HepG2 (cell line): Measurements from ENCODE around the gene RTF1. TPM values are rescaled to one million over a fixed set of nuclear protein-coding genes. Genes with fewer than 3 reads are reported as not detected.
A peak's percentile ranks its signal among the peaks of the same experiment; 100 is the strongest.

ENCODE experiments used
- ATM ChIP-seq: fragments of 450-650 bp; IDR thresholded peaks from 2 replicates; pipeline ENCODE4 v1.7.1; 2017; ENCODE audit warnings: mild to moderate bottlenecking, borderline replicate concordance
- BCL3 ChIP-seq: sonication (generic); formaldehyde crosslinking; IDR thresholded peaks from 2 replicates; pipeline ENCODE4 v1.5.1; 2020; ENCODE audit warnings: mild to moderate bottlenecking, missing genetic modification reagents, moderate library complexity
- CBFB ChIP-seq: sonication (generic); formaldehyde crosslinking; IDR thresholded peaks from 2 replicates; pipeline ENCODE4 v1.4.0; 2020; ENCODE audit warnings: missing genetic modification reagents
- CREB3 ChIP-seq: sonication (generic); formaldehyde crosslinking; IDR thresholded peaks from 2 replicates; pipeline ENCODE4 v1.5.0; 2020; ENCODE audit warnings: missing genetic modification reagents
- CREM ChIP-seq, 2 experiments: sonication (generic) in 1 of 2; formaldehyde crosslinking in 1 of 2; IDR thresholded peaks; 2 replicates each; pipeline versions ENCODE4 v1.4.0 to v1.6.1; 2016 to 2020; ENCODE audit warnings: antibody characterized with exemption in 1 of 2, mild to moderate bottlenecking in 1 of 2, missing genetic modification reagents in 1 of 2
- ERF ChIP-seq: IDR thresholded peaks from 2 replicates; pipeline ENCODE4 v1.6.1; 2018; ENCODE audit warnings: missing biosample characterization, missing genetic modification reagents
- GZF1 ChIP-seq: sonication (generic); formaldehyde crosslinking; IDR thresholded peaks from 2 replicates; pipeline ENCODE4 v1.5.1; 2020; ENCODE audit warnings: mild to moderate bottlenecking, missing genetic modification reagents
- NCOA1 ChIP-seq: sonication (generic); formaldehyde crosslinking; IDR thresholded peaks from 2 replicates; pipeline ENCODE4 v1.9.0; 2021; ENCODE audit warnings: missing genetic modification reagents
- NCOR1 ChIP-seq: fragments of 200-600 bp; sonication (generic); IDR thresholded peaks from 2 replicates; pipeline ENCODE4 v1.7.0; 2017; ENCODE audit warnings: antibody characterized with exemption, low read length, borderline replicate concordance
- PAF1 ChIP-seq: IDR thresholded peaks from 2 replicates; pipeline ENCODE4 v1.6.1; 2016; ENCODE audit warnings: missing genetic modification reagents, missing compliant biosample characterization
- SKI ChIP-seq: fragments of 450-650 bp; IDR thresholded peaks from one replicate; pipeline ENCODE4 v1.6.1; 2018; ENCODE audit warnings: mild to moderate bottlenecking; ENCODE audit not compliant: partially characterized antibody
- SNAPC5 ChIP-seq: sonication (generic); formaldehyde crosslinking; IDR thresholded peaks from 2 replicates; pipeline ENCODE4 v1.8.1; 2023; ENCODE audit warnings: mild to moderate bottlenecking, missing genetic modification reagents, borderline replicate concordance
- TEAD3 ChIP-seq: optimal IDR thresholded peaks from 2 replicates; pipeline ENCODE3; 2016; ENCODE audit warnings: borderline replicate concordance
- TFE3 ChIP-seq: IDR thresholded peaks from 2 replicates; pipeline ENCODE4 v1.6.1; 2016
- ZBTB20 ChIP-seq: sonication (generic); formaldehyde crosslinking; IDR thresholded peaks from 2 replicates; pipeline ENCODE4 v1.8.1; 2023; ENCODE audit warnings: missing genetic modification reagents, low read depth, mild to moderate bottlenecking, borderline replicate concordance
- ZBTB38 ChIP-seq: sonication (generic); formaldehyde crosslinking; IDR thresholded peaks from 2 replicates; pipeline ENCODE4 v1.5.1; 2020; ENCODE audit warnings: mild to moderate bottlenecking, missing genetic modification reagents
- ZFX ChIP-seq: sonication (generic); formaldehyde crosslinking; IDR thresholded peaks from 2 replicates; pipeline ENCODE4 v1.4.0; 2020; ENCODE audit warnings: mild to moderate bottlenecking, low read depth, missing genetic modification reagents, moderate library complexity
- ZFY ChIP-seq: sonication (generic); formaldehyde crosslinking; IDR thresholded peaks from 2 replicates; pipeline ENCODE4 v1.4.0; 2020; ENCODE audit warnings: missing genetic modification reagents
- ZNF280B ChIP-seq: sonication (generic); formaldehyde crosslinking; IDR thresholded peaks from 2 replicates; pipeline ENCODE4 v1.5.0; 2020; ENCODE audit warnings: missing genetic modification reagents, mild to moderate bottlenecking, borderline replicate concordance
- ZNF281 ChIP-seq: sonication (generic); formaldehyde crosslinking; IDR thresholded peaks from 2 replicates; pipeline ENCODE4 v1.4.0; 2020; ENCODE audit warnings: missing genetic modification reagents, borderline replicate concordance
- ZNF430 ChIP-seq: sonication (generic); formaldehyde crosslinking; IDR thresholded peaks from 2 replicates; pipeline ENCODE4 v1.9.0; 2021; ENCODE audit warnings: mild to moderate bottlenecking, missing genetic modification reagents
- ZNF441 ChIP-seq: sonication (generic); formaldehyde crosslinking; IDR thresholded peaks from 2 replicates; pipeline ENCODE4 v1.7.0; 2021; ENCODE audit warnings: missing genetic modification reagents, borderline replicate concordance
- polyA plus RNA-seq, 8 experiments: library from polyadenylated mRNA; depleted of rRNA in 3 of 8; stranded (reverse) in 7 of 8; unstranded in 1 of 8; fragments of >200 nt; fragmentation: Illumina TruSeq in 4 of 8; extraction: Trizol in 4 of 8; gene quantifications; 2 replicates each; pipeline versions ENCODE4 v1.2.1 to v1.2.3, GENCODE V29; 2011 to 2016; ENCODE audit warnings: low read depth in 4 of 8, missing spikeins in 1 of 8, mixed read lengths in 1 of 8; ENCODE audit not compliant: insufficient read depth in 1 of 8
- total RNA-seq, 5 experiments: library from RNA; depleted of rRNA; stranded (reverse); fragments of >200 nt; fragmentation: Illumina TruSeq; extraction: Trizol; gene quantifications; 2 replicates each; pipeline ENCODE4 v1.2.3, GENCODE V29; 2016; ENCODE audit warnings: low read depth in 1 of 5

The RTF1 gene
- total and polyA plus RNA-seq, 2 of the 13 experiments (the other 11 are each of a cell fraction or from before 2014, with no cell fraction given), result 13.9 to 17.9 TPM

GRCh38 chr15:41517895-41518449 lies 101.1 kb downstream of the RTF1 start (continued):
- TF ChIP-seq ZNF281 (CRISPR knock-in tag) (peak; percentile 91), GZF1 (CRISPR knock-in tag) (no peak), ERF (no peak), ATM (no peak), TEAD3 (CRISPR knock-in tag) (peak; percentile 82), CREM (IDR thresholded peaks at IDR 0.05) (peak; percentile 50; the same call in 1 of the 2 replicates), CREM (CRISPR knock-in tag; IDR thresholded peaks at IDR 0.05) (no peak), SNAPC5 (CRISPR knock-in tag) (no peak), PAF1 (CRISPR knock-in tag) (no peak), BCL3 (CRISPR knock-in tag) (no peak), ZBTB20 (CRISPR knock-in tag) (peak; percentile 93; the same call in 1 of the 2 replicates), TFE3 (CRISPR knock-in tag) (peak; percentile 59; the same call in 1 of the 2 replicates), ZFY (CRISPR knock-in tag) (no peak), ZNF280B (CRISPR knock-in tag) (peak; percentile 29; the same call in 1 of the 2 replicates), CBFB (CRISPR knock-in tag) (no peak), ZBTB38 (CRISPR knock-in tag) (0 out of 2 replicates have a peak, but pooled peaks have one; percentile 12), SKI (no peak), ZFX (CRISPR knock-in tag) (peak; percentile 16; the same call in 1 of the 2 replicates), NCOR1 (0 out of 2 replicates have a peak, but pooled peaks have one; percentile 42), CREB3 (CRISPR knock-in tag) (no peak), ZNF430 (CRISPR knock-in tag) (no peak), NCOA1 (CRISPR knock-in tag) (no peak), ZNF441 (CRISPR knock-in tag) (no peak)
